Keratinocyte (primary cell): ENCODE measurements around the gene CCM2. TPM values are rescaled to one million over a fixed set of nuclear protein-coding genes. Genes with fewer than 3 reads are reported as not detected.

ENCODE experiments used
- DNase-seq: peaks from one replicate; pipeline ENCODE4 v3.0.0-alpha.2; 2011; ENCODE audit warnings: low read depth, missing footprints, low spot score
- FAIRE-seq: peaks from 2 replicates; lab custom pipeline; 2011; peaks lifted over from hg19 to GRCh38; lab: Jason Lieb, UNC
- H2AFZ ChIP-seq: 2 replicates; pipeline ENCODE4 v1.6.0; 2012; ENCODE audit warnings: low read length, control low read depth, inconsistent platforms; ENCODE audit not compliant: control insufficient read depth
- H3K27ac ChIP-seq: 2 replicates; pipeline ENCODE4 v1.5.1; 2011; ENCODE audit warnings: low read length; ENCODE audit not compliant: control insufficient read depth, insufficient read depth
- H3K27me3 ChIP-seq: 3 replicates; pipeline ENCODE4 v1.6.0; 2011; ENCODE audit warnings: low read length; ENCODE audit not compliant: control insufficient read depth, insufficient read depth; ENCODE audit errors: extremely low read depth
- H3K36me3 ChIP-seq, 2 experiments: 2 replicates in 1 of 2; 3 replicates in 1 of 2; pipeline ENCODE4 v1.5.1; 2011; ENCODE audit warnings: low read length in 2 of 2, mild to moderate bottlenecking in 1 of 2; ENCODE audit not compliant: control insufficient read depth in 2 of 2, insufficient read depth in 2 of 2; ENCODE audit errors: extremely low read depth in 1 of 2
- H3K4me1 ChIP-seq: 3 replicates; pipeline ENCODE4 v1.5.1; 2011; ENCODE audit warnings: low read length; ENCODE audit not compliant: control insufficient read depth, insufficient read depth; ENCODE audit errors: extremely low read depth
- H3K4me2 ChIP-seq: 3 replicates; pipeline ENCODE4 v1.6.0; 2011; ENCODE audit warnings: low read depth, low read length; ENCODE audit not compliant: control insufficient read depth, insufficient read depth; ENCODE audit errors: extremely low read depth
- H3K4me3 ChIP-seq, 3 experiments: fragments of 200-600 bp in 1 of 3; sonication (generic) in 1 of 3; 2 replicates in 2 of 3; 3 replicates in 1 of 3; pipeline ENCODE4 v1.5.1; 2011 to 2016; ENCODE audit warnings: low read length in 3 of 3, mild to moderate bottlenecking in 3 of 3, control low read depth in 2 of 3, inconsistent platforms in 1 of 3, low read depth in 1 of 3, mixed read lengths in 1 of 3, mixed run types in 1 of 3, moderate library complexity in 1 of 3; ENCODE audit not compliant: control insufficient read depth in 2 of 3, insufficient read depth in 2 of 3; ENCODE audit errors: extremely low read depth in 1 of 3
- H3K79me2 ChIP-seq: 2 replicates; pipeline ENCODE4 v1.6.0; 2012; ENCODE audit warnings: low read length; ENCODE audit not compliant: control insufficient read depth, insufficient read depth
- H3K9ac ChIP-seq: 3 replicates; pipeline ENCODE4 v1.6.0; 2011; ENCODE audit warnings: low read length; ENCODE audit not compliant: control insufficient read depth, insufficient read depth; ENCODE audit errors: extremely low read depth
- H3K9me1 ChIP-seq: 3 replicates; pipeline ENCODE4 v1.6.0; 2011; ENCODE audit warnings: low read length; ENCODE audit not compliant: control insufficient read depth, insufficient read depth; ENCODE audit errors: extremely low read depth
- H3K9me3 ChIP-seq: 2 replicates; pipeline ENCODE4 v1.5.1; 2012; ENCODE audit warnings: low read depth, low read length; ENCODE audit not compliant: control insufficient read depth
- H4K20me1 ChIP-seq: 3 replicates; pipeline ENCODE4 v1.6.0; 2011; ENCODE audit warnings: low read length; ENCODE audit not compliant: control insufficient read depth, insufficient read depth; ENCODE audit errors: extremely low read depth
- CTCF ChIP-seq, 3 experiments: IDR thresholded peaks in 1 of 3; conservative IDR thresholded peaks in 1 of 3; optimal IDR thresholded peaks in 1 of 3; 2 replicates in 2 of 3; 3 replicates in 1 of 3; pipeline versions ENCODE3 to v1.5.1; 2011; ENCODE audit warnings: low read length in 3 of 3, mild to moderate bottlenecking in 3 of 3, moderate library complexity in 2 of 3, control low read depth in 1 of 3, inconsistent platforms in 1 of 3; ENCODE audit not compliant: insufficient read depth in 2 of 3; ENCODE audit errors: extremely low read depth in 1 of 3
- EZH2 ChIP-seq: IDR thresholded peaks from one replicate; pipeline ENCODE4 v1.6.1; 2012; ENCODE audit warnings: inconsistent platforms, mild to moderate bottlenecking, low read length, moderate library complexity
- dilution Hi-C: fragments of 300-500 bp; cut with MboI; formaldehyde crosslinking; loops from one replicate; pipeline ENCODE4 v1.7.0; 2020; ENCODE audit warnings: low sequenced_read_pairs; ENCODE audit not compliant: extremely low pct_ligation_motif_present
- polyA plus RNA-seq, 5 experiments: library from polyadenylated mRNA; depleted of rRNA in 3 of 5; stranded (reverse) in 3 of 5; stranded (forward) in 1 of 5; unstranded in 1 of 5; fragments of >200 nt; gene quantifications; 1 replicate in 1 of 5; 2 replicates in 3 of 5; 3 replicates in 1 of 5; pipeline versions ENCODE4 v1.2.1 to v1.2.3, GENCODE V29; 2011 to 2012; ENCODE audit warnings: missing spikeins in 2 of 5, low read depth in 1 of 5, low replicate concordance in 1 of 5

CCM2 gene
- polyA plus RNA-seq, 1 donor (not counting 4 experiments of a cell fraction or from before 2014, with no cell fraction given): 44.8 TPM

DNA sequence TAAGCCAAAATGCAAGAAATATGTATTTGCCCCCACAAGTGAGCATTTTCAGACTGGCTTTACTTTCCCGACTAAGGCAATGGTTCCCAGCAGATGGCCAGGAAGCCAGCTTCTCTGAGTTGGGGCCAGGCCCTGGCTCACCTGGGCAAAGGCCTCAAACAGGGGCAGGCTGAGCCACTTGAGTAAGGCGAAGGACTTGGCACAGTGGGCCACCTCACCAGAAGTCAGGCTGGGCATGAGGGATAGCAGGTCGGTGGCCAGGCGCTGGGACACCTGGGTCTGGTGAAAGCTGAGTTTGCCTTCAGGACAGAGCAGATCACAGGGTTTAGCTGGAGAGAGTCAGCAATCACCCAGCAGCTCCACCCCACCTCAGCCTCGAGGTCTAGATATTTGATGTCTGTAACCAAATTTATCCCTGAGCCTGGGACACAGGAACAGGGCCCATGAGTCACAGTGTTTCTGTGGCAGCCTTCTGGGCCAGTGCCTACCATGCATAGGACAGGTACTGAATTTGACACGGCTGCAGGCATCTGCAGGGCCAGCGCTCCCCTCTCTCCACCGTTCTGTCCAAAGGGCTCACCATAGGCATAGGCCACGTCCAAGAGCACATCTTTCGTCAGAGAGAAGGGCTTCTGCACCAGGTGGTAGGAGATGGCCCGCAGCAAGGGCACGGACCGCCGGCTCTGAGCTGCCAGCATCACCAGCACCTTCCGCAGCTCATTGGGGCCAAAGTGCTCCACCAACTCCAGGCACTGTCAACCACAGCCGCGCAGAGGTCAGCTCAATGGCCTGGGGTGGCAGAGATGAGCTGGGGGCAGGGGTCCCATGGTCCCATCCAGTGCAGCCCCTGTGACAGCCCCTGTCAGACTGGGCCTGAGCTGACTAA lies 104.2 kb downstream of the CCM2 start:
- peaks cover 74 to 89% of the 10 kb centered on the region in 2 experiments for H3K36me3 ChIP-seq
- no peak overlapping the region for H3K4me3 ChIP-seq
- H3K79me2 ChIP-seq: peaks cover 61% of the 10 kb centered on the region
- FAIRE-seq (no peak), DNase-seq (no peak)
- peaks cover 2% of the 10 kb centered on the region for H3K9me1 ChIP-seq
- no peaks in the 10 kb centered on the region for H3K9me3 ChIP-seq
- H3K27me3 ChIP-seq: no peaks in the 10 kb centered on the region
- no peak overlapping the region for H3K4me2 ChIP-seq
- H4K20me1 ChIP-seq: peaks cover 12% of the 10 kb centered on the region
- H3K9ac ChIP-seq: no peak overlapping the region
- TF ChIP-seq EZH2 (no peak), CTCF (optimal IDR thresholded peaks at IDR 0.05 in 1 of 3, IDR thresholded peaks at IDR 0.05 in 1 of 3, conservative IDR thresholded peaks at IDR 0.05 in 1 of 3; ENCODE audit: extremely low read depth in 1 of 3, insufficient read depth in 2 of 3, low read length in 3 of 3) (no peak)
- H3K27ac ChIP-seq: no peak overlapping the region
- no peak overlapping the region for H2AFZ ChIP-seq
- H3K4me1 ChIP-seq: peaks cover 21% of the 10 kb centered on the region
- dilution Hi-C loops: no loop called here

DNA sequence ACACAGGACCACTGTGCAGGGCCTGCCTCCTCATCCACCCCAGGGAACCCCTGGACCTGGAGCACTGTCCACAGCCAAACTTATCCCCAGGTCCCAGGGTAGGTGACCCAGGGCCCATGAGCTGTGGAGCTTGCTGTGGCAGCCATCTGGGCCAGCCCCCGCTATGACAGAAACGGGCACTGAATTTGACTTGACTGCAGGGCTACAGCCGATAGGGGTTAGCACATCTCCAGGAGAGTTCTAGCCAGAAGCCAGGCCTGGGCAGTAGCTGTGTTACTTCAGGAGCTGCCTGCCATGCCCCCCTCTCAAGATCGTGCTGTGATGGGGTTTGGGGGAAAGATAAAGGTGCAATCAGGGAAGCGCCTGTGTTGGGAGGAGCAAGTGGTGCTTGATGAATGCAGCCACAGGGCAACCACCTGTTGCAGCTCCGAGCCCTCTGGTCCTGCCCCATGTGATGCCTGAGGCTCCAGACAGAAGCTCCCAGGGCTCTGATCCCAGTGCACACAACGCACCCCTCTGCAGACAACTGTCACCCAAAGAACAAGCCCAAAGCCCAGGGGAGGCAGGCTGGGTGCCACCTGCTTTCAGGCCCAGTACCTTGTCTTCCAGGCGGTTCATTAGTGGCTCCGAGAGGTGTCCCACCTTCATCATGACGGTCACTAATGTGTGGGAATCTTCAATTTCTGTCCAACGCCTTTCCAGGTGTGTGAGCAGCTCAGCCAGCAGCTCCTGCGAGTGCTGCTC lies 105.0 kb downstream of the CCM2 start:
- H3K79me2 ChIP-seq: peaks cover 69% of the 10 kb centered on the region
- peaks cover 2% of the 10 kb centered on the region for H3K9me1 ChIP-seq
- FAIRE-seq: no peak
- TF ChIP-seq CTCF (optimal IDR thresholded peaks at IDR 0.05 in 1 of 3, IDR thresholded peaks at IDR 0.05 in 1 of 3, conservative IDR thresholded peaks at IDR 0.05 in 1 of 3; ENCODE audit: extremely low read depth in 1 of 3, insufficient read depth in 2 of 3, low read length in 3 of 3) (no peak), EZH2 (no peak)
- H3K4me3 ChIP-seq: no peak overlapping the region
- H3K9me3 ChIP-seq: no peaks in the 10 kb centered on the region
- H4K20me1 ChIP-seq: peaks cover 9% of the 10 kb centered on the region
- H3K27me3 ChIP-seq: no peaks in the 10 kb centered on the region
- no peak overlapping the region for H3K9ac ChIP-seq
- peaks cover 18% of the 10 kb centered on the region for H3K4me1 ChIP-seq
- no peak overlapping the region for H3K4me2 ChIP-seq
- dilution Hi-C loops: no loop called here
- no peak for DNase-seq
- no peak overlapping the region for H2AFZ ChIP-seq
- no peak overlapping the region for H3K27ac ChIP-seq
- H3K36me3 ChIP-seq: peaks cover 67 to 88% of the 10 kb centered on the region in 2 experiments
